Measurements from ENCODE around the gene TOR1B.

TOR1B gene

DNA sequence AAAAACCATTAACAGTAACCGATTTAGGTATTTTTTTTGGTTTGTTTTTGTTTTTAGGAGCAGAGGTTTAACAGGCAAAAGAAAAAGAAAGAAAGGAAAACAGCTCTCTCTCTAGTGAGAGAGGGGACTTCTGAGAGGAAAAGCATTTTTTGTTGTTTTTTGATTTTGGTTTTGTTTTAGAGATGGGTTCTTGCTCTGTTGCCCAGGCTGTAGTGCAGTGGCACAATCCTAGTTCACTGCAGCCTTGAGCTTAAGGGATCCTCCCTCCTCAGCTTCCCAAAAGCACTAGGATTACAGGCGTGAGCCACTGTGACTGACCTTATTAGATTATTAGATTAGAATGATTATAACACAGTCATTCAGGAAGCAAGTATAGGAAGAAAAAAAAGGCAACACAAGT, 42.4 kb downstream of the TOR1B start:
- DNase-seq (ENCODE audit: low read depth in 3 of 3): no peak

DNA sequence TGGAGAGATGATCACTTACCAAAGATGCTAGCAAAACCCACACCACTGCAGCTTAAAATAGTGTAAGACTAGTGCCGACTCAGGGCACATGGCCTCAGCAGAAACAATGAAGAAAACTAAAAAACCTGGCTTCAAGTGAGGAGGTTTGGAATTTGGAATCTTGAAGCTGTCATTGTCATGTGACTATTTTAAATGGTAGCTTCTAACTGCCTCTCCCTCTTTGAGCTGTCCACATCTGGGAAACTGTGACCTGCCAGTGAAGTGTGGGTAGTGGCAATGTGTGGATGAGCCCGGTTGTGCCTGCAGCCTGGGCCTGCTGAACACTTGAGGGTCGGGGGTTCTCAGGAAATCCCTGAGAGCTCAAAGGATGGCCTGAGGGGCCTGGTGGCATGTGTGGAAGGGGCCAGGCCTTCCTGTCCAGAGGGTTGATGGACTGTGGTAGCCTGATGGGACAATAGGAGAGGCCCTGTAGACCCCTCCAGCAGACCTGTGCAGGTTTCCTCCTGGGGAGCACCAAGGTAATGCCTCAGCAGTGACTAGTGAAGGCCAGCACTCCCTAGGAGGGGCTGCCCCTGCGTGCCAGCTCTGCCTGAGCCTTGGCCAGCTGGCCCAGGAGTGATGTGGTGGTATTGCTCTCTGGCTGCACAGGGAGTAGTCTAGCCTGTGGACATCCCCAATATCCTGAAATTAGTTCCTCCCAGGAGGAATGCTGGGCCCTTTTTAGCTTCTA, 45.9 kb downstream of the TOR1B start:
- DNase-seq (ENCODE audit: low read depth in 3 of 3): no peak

- DNase-seq (ENCODE audit: low read depth in 3 of 3): no peak
Observed at GRCh38 chr9:129849901-129850300, 46.9 kb downstream of the TOR1B start.

DNA sequence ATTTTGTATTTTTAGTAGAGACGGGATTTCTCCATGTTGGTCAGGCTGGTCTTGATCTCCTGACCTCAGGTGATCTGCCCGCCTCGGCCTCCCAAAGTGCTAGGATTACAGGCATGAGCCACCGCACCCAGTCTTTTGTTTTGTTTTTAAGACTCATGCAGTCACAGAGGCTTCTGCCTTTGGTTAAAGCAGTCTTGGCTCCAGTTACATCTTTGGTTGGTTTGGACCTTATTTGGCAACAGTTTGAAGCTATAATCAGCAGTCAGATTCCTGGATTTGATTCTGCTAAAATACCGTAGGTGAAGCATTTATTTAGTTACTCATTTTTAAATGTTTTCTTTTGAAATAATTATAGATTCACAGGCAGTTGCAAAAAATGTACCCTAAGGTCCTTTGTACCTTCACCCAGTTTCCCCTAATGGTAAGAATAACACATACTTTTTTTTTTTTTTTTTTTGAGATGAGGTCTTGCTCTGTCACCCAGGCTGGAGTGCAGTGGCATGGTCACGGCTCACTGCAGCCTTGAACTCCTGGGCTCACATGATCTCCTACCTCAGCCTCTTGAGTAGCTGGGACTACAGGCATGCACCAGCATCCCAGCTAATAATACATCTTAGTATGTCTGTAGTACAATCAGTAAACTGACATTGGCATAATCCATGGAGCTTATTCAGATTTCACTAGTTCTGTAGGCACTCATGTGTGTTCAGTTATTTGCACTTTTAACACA, 48.0 kb downstream of the TOR1B start:
- DNase-seq (ENCODE audit: low read depth in 3 of 3): no peak

DNA sequence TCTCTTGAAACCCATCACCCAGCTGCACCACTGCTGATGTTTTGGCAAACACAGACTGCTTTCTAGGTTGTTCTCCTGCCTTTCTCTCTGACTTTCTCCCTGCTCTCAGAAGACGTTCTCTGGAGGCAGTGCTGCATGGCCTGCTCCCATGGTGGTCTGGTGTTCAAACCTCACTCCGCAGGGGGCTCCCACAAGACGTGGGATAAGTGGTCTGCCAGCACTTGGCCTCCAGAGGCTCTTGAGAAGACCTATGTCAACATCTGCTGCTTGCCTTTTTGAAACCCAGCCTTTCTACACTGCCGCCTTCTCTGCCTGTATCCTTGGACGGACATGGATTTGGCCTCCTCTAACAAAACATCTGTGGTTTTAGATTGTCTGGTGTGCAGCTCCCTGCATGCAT, 48.8 kb downstream of the TOR1B start:
- DNase-seq (ENCODE audit: low read depth in 3 of 3): no peak

GRCh38 chr9:129852579-129852978, 49.6 kb downstream of the TOR1B start:
- DNase-seq (ENCODE audit: low read depth in 3 of 3): no peak

- no peak for DNase-seq (ENCODE audit: low read depth in 3 of 3)
Observed at GRCh38 chr9:129853614-129854013, 50.6 kb downstream of the TOR1B start.

- DNase-seq (ENCODE audit: low read depth in 3 of 3): no peak
Observed at GRCh38 chr9:129854588-129855110, 51.7 kb downstream of the TOR1B start.

- DNase-seq (ENCODE audit: low read depth in 3 of 3): no peak
Observed at GRCh38 chr9:129857207-129857606, 54.2 kb downstream of the TOR1B start.

DNA sequence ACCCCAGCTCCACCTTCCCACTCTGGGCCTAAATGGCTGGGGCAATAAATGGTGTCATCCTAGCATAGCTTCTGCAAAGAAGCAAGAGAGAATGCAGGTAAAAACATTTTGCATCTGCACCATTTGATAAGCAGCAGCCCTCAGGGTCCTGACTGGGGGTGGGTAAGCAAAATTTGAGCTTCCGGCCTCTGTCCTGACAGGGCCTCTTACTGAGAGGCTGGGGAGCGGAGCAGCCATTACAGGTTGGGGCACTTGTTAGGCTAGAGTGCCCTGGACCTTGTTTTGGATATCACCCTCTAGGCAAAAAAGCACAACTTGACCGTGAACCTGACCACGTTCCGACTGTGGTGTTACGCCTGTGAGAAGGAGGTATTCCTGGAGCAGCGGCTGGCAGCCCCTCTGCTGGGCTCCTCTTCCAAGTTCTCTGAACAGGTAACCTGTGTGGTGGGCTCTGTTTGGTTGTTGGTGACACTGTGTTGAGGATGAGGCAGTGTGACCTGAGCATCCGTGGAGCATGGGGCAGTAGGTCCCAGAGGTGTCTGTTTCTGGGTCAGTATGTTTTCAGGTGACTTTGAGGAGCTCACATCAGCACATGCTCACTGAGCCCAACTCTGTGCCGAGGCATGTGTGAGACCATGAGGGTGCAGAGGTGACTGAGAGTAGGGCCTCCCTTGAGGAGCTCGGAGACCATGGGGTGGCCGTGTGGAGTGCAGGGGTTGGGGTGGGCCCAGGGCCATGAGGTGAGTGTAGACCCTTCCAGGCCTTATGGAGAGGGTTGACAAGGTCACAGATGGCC, 55.4 kb downstream of the TOR1B start:
- no peak for DNase-seq (ENCODE audit: low read depth in 3 of 3)

Measured in stimulated activated CD4-positive, alpha-beta T cell treated with anti-CD3 and anti-CD28 coated beads, TNF-alpha, amount 100 ng/mL, for 48 hours (primary cell).